ENCODE results near the gene CDT1.

The CDT1 gene

GRCh38 chr16:88825146-88825545 lies 21.6 kb downstream of the CDT1 start:
- no CpG with 5 or more reads among the region's 12 CpGs for WGBS, 2 donors (ENCODE audit: extremely low coverage in 2 of 2, insufficient read length in 2 of 2, insufficient replicate concordance in 1 of 2)
- Histone ChIP-seq H3K4me2 (ENCODE audit: insufficient read depth, low read length, poor library complexity, severe bottlenecking) (no peak overlapping the region), H3K14ac (ENCODE audit: low read length) (no peak overlapping the region), H3K4me3 (ENCODE audit: low read length in 2 of 2) (no peak overlapping the region), H4K91ac (ENCODE audit: low read depth, low read length, poor library complexity) (no peak overlapping the region), H3K4me1 (ENCODE audit: control insufficient read depth in 2 of 2, insufficient read depth in 1 of 2, low read depth in 1 of 2, low read length in 2 of 2) (no peaks in the 10 kb centered on the region), H2AK5ac (ENCODE audit: low read depth, low read length) (no peak overlapping the region), H3K79me1 (ENCODE audit: low read depth, low read length) (peaks cover 2% of the 10 kb centered on the region), H3K23ac (ENCODE audit: low read depth, low read length, poor library complexity) (no peak overlapping the region), H3K4ac (ENCODE audit: low read length) (no peak overlapping the region), H3K27me3 (ENCODE audit: control insufficient read depth in 3 of 3, insufficient read depth in 3 of 3, low read depth in 1 of 3, low read length in 3 of 3) (no peaks in the 10 kb centered on the region), H2BK12ac (ENCODE audit: low read length) (no peak overlapping the region), H2AFZ (ENCODE audit: low read length) (no peak overlapping the region), H2BK15ac (ENCODE audit: low read length) (no peak overlapping the region), H2BK5ac (ENCODE audit: low read length) (no peak overlapping the region), H2BK120ac (ENCODE audit: low read depth, low read length) (no peak overlapping the region), H3K27ac (replicated peaks; ENCODE audit: low read length) (no peak overlapping the region), H3K9ac (ENCODE audit: low read depth, low read length, poor library complexity) (no peak overlapping the region), H3K36me3 (replicated peaks in 1 of 2; ENCODE audit: control insufficient read depth in 2 of 2, insufficient read depth in 2 of 2, low read length in 2 of 2) (no peaks in the 10 kb centered on the region), H3K9me3 (replicated peaks in 1 of 2; ENCODE audit: control insufficient read depth in 2 of 2, insufficient read depth in 1 of 2, low read depth in 1 of 2, low read length in 2 of 2) (no peaks in the 10 kb centered on the region), H3K18ac (ENCODE audit: low read length) (no peak overlapping the region), H4K8ac (ENCODE audit: low read depth, low read length) (no peak overlapping the region)
- no peak for DNase-seq (ENCODE audit: low spot score)

GRCh38 chr16:88826070-88826840 lies 22.7 kb downstream of the CDT1 start:
- H3K79me1 ChIP-seq (ENCODE audit: low read depth, low read length): peaks cover 4% of the 10 kb centered on the region
- H3K23ac ChIP-seq (ENCODE audit: low read depth, low read length, poor library complexity): no peak overlapping the region
- peak overlapping the region; percentile 17 for H4K8ac ChIP-seq (ENCODE audit: low read depth, low read length)
- peak overlapping the region; percentile 71 for H3K14ac ChIP-seq (ENCODE audit: low read length)
- H2BK12ac ChIP-seq (ENCODE audit: low read length): no peak overlapping the region
- no CpG with 5 or more reads among the region's 26 CpGs for whole genome bisulfite sequencing, 2 donors (ENCODE audit: extremely low coverage in 2 of 2, insufficient read length in 2 of 2, insufficient replicate concordance in 1 of 2)
- H2BK5ac ChIP-seq (ENCODE audit: low read length): peak overlapping the region; percentile 66
- no peak overlapping the region for H2AK5ac ChIP-seq (ENCODE audit: low read depth, low read length)
- no peak for DNase-seq (ENCODE audit: low spot score)
- no peak overlapping the region for H2BK15ac ChIP-seq (ENCODE audit: low read length)
- peak overlapping the region; percentile 24 for H3K9ac ChIP-seq (ENCODE audit: low read depth, low read length, poor library complexity)
- no peak overlapping the region for H3K18ac ChIP-seq (ENCODE audit: low read length)
- H3K4ac ChIP-seq (ENCODE audit: low read length): no peak overlapping the region
- no peaks in the 10 kb centered on the region for H3K27me3 ChIP-seq (ENCODE audit: control insufficient read depth in 3 of 3, insufficient read depth in 3 of 3, low read depth in 1 of 3, low read length in 3 of 3)
- no peak overlapping the region for H3K27ac ChIP-seq (replicated peaks; ENCODE audit: low read length)
- H3K4me2 ChIP-seq (ENCODE audit: insufficient read depth, low read length, poor library complexity, severe bottlenecking): no peak overlapping the region
- H2AFZ ChIP-seq (ENCODE audit: low read length): no peak overlapping the region
- no peak overlapping the region for H3K4me3 ChIP-seq (ENCODE audit: low read length in 2 of 2)
- H3K9me3 ChIP-seq (replicated peaks in 1 of 2; ENCODE audit: control insufficient read depth in 2 of 2, insufficient read depth in 1 of 2, low read depth in 1 of 2, low read length in 2 of 2): no peaks in the 10 kb centered on the region
- no peak overlapping the region for H2BK120ac ChIP-seq (ENCODE audit: low read depth, low read length)
- H3K36me3 ChIP-seq (replicated peaks in 1 of 2; ENCODE audit: control insufficient read depth in 2 of 2, insufficient read depth in 2 of 2, low read length in 2 of 2): no peaks in the 10 kb centered on the region
- H4K91ac ChIP-seq (ENCODE audit: low read depth, low read length, poor library complexity): no peak overlapping the region
- no peaks in the 10 kb centered on the region for H3K4me1 ChIP-seq (ENCODE audit: control insufficient read depth in 2 of 2, insufficient read depth in 1 of 2, low read depth in 1 of 2, low read length in 2 of 2)

GRCh38 chr16:88827727-88828126 lies 24.1 kb downstream of the CDT1 start:
- no peak for DNase-seq (ENCODE audit: low spot score)
- Histone ChIP-seq H3K4me3 (ENCODE audit: low read length in 2 of 2) (no peak overlapping the region), H3K4me2 (ENCODE audit: insufficient read depth, low read length, poor library complexity, severe bottlenecking) (no peak overlapping the region), H4K8ac (ENCODE audit: low read depth, low read length) (no peak overlapping the region), H3K18ac (ENCODE audit: low read length) (no peak overlapping the region), H2BK5ac (ENCODE audit: low read length) (peak overlapping the region; percentile 75), H2BK12ac (ENCODE audit: low read length) (no peak overlapping the region), H3K9ac (ENCODE audit: low read depth, low read length, poor library complexity) (no peak overlapping the region), H3K4me1 (ENCODE audit: control insufficient read depth in 2 of 2, insufficient read depth in 1 of 2, low read depth in 1 of 2, low read length in 2 of 2) (no peaks in the 10 kb centered on the region), H3K23ac (ENCODE audit: low read depth, low read length, poor library complexity) (no peak overlapping the region), H3K14ac (ENCODE audit: low read length) (no peak overlapping the region), H3K27me3 (ENCODE audit: control insufficient read depth in 3 of 3, insufficient read depth in 3 of 3, low read depth in 1 of 3, low read length in 3 of 3) (no peaks in the 10 kb centered on the region), H2AK5ac (ENCODE audit: low read depth, low read length) (no peak overlapping the region), H3K4ac (ENCODE audit: low read length) (no peak overlapping the region), H2AFZ (ENCODE audit: low read length) (no peak overlapping the region), H2BK15ac (ENCODE audit: low read length) (no peak overlapping the region), H3K9me3 (replicated peaks in 1 of 2; ENCODE audit: control insufficient read depth in 2 of 2, insufficient read depth in 1 of 2, low read depth in 1 of 2, low read length in 2 of 2) (no peaks in the 10 kb centered on the region), H3K79me1 (ENCODE audit: low read depth, low read length) (peaks cover 4% of the 10 kb centered on the region), H3K36me3 (replicated peaks in 1 of 2; ENCODE audit: control insufficient read depth in 2 of 2, insufficient read depth in 2 of 2, low read length in 2 of 2) (no peaks in the 10 kb centered on the region), H3K27ac (replicated peaks; ENCODE audit: low read length) (no peak overlapping the region), H4K91ac (ENCODE audit: low read depth, low read length, poor library complexity) (no peak overlapping the region), H2BK120ac (ENCODE audit: low read depth, low read length) (no peak overlapping the region)
- no CpG with 5 or more reads among the region's 21 CpGs for WGBS, 2 donors (ENCODE audit: extremely low coverage in 2 of 2, insufficient read length in 2 of 2, insufficient replicate concordance in 1 of 2)

GRCh38 chr16:88828711-88829110 lies 25.1 kb downstream of the CDT1 start:
- H3K4me2 ChIP-seq (ENCODE audit: insufficient read depth, low read length, poor library complexity, severe bottlenecking): no peak overlapping the region
- H2BK5ac ChIP-seq (ENCODE audit: low read length): no peak overlapping the region
- peaks cover 4% of the 10 kb centered on the region for H3K79me1 ChIP-seq (ENCODE audit: low read depth, low read length)
- WGBS, 2 donors (ENCODE audit: extremely low coverage in 2 of 2, insufficient read length in 2 of 2, insufficient replicate concordance in 1 of 2): no CpG with 5 or more reads among the region's 24 CpGs
- DNase-seq (ENCODE audit: low spot score): no peak
- no peak overlapping the region for H3K27ac ChIP-seq (replicated peaks; ENCODE audit: low read length)
- H4K8ac ChIP-seq (ENCODE audit: low read depth, low read length): no peak overlapping the region
- H3K9ac ChIP-seq (ENCODE audit: low read depth, low read length, poor library complexity): no peak overlapping the region
- no peaks in the 10 kb centered on the region for H3K27me3 ChIP-seq (ENCODE audit: control insufficient read depth in 3 of 3, insufficient read depth in 3 of 3, low read depth in 1 of 3, low read length in 3 of 3)
- H3K4ac ChIP-seq (ENCODE audit: low read length): no peak overlapping the region
- peak overlapping the region; percentile 43 for H3K23ac ChIP-seq (ENCODE audit: low read depth, low read length, poor library complexity)
- no peak overlapping the region for H2AK5ac ChIP-seq (ENCODE audit: low read depth, low read length)
- no peak overlapping the region for H3K4me3 ChIP-seq (ENCODE audit: low read length in 2 of 2)
- H3K9me3 ChIP-seq (replicated peaks in 1 of 2; ENCODE audit: control insufficient read depth in 2 of 2, insufficient read depth in 1 of 2, low read depth in 1 of 2, low read length in 2 of 2): no peaks in the 10 kb centered on the region
- no peak overlapping the region for H3K14ac ChIP-seq (ENCODE audit: low read length)
- H4K91ac ChIP-seq (ENCODE audit: low read depth, low read length, poor library complexity): no peak overlapping the region
- no peak overlapping the region for H3K18ac ChIP-seq (ENCODE audit: low read length)
- no peak overlapping the region for H2BK120ac ChIP-seq (ENCODE audit: low read depth, low read length)
- no peak overlapping the region for H2BK15ac ChIP-seq (ENCODE audit: low read length)
- H3K4me1 ChIP-seq (ENCODE audit: control insufficient read depth in 2 of 2, insufficient read depth in 1 of 2, low read depth in 1 of 2, low read length in 2 of 2): no peaks in the 10 kb centered on the region
- no peaks in the 10 kb centered on the region for H3K36me3 ChIP-seq (replicated peaks in 1 of 2; ENCODE audit: control insufficient read depth in 2 of 2, insufficient read depth in 2 of 2, low read length in 2 of 2)
- no peak overlapping the region for H2BK12ac ChIP-seq (ENCODE audit: low read length)
- H2AFZ ChIP-seq (ENCODE audit: low read length): no peak overlapping the region

Data from neuronal stem cell (in vitro differentiated cells).